Endothelial cell of umbilical vein (primary cell): ENCODE data around the gene MAPK8.

Source experiments
- EZH2 ChIP-seq: IDR thresholded peaks from 2 replicates; pipeline ENCODE4 v1.6.1; 2012; ENCODE audit warnings: borderline replicate concordance, low read depth, mild to moderate bottlenecking, moderate library complexity, low read length, inconsistent platforms; ENCODE audit not compliant: severe bottlenecking
- FOS ChIP-seq: IDR thresholded peaks from 2 replicates; pipeline ENCODE4 v1.6.1; 2011; ENCODE audit warnings: mild to moderate bottlenecking, low read length, moderate library complexity, borderline replicate concordance; ENCODE audit not compliant: insufficient read depth
- GATA2 ChIP-seq: IDR thresholded peaks from 2 replicates; pipeline ENCODE4 v1.7.0; 2011; ENCODE audit warnings: low read depth, mild to moderate bottlenecking, moderate library complexity, mixed read lengths, low read length; ENCODE audit not compliant: insufficient read length, insufficient read depth
- JUN ChIP-seq: IDR thresholded peaks from 2 replicates; pipeline ENCODE4 v1.6.1; 2011; ENCODE audit warnings: borderline replicate concordance, low read depth; ENCODE audit not compliant: insufficient read length, insufficient read depth
- MYC ChIP-seq: IDR thresholded peaks from one replicate; pipeline ENCODE4 v1.6.1; 2011; ENCODE audit warnings: mild to moderate bottlenecking, low read depth, low read length
- POLR2A ChIP-seq: IDR thresholded peaks from 2 replicates; pipeline ENCODE4 v1.6.1; 2012; ENCODE audit warnings: low read depth, mild to moderate bottlenecking, control low read depth, low read length
- POLR2AphosphoS5 ChIP-seq: IDR thresholded peaks from 2 replicates; pipeline ENCODE4 v1.6.1; 2012; ENCODE audit warnings: low read depth, mild to moderate bottlenecking, control low read depth, low read length, moderate library complexity; ENCODE audit not compliant: insufficient read depth
- TF ChIP-seq, protein P1 (sequence below), 2 donors: IDR thresholded peaks; 1 replicate in 1 of 2; 2 replicates in 1 of 2; pipeline ENCODE4 v1.5.1; 2011; ENCODE audit warnings: low read length in 2 of 2, mild to moderate bottlenecking in 2 of 2, moderate library complexity in 2 of 2, control low read depth in 1 of 2, inconsistent platforms in 1 of 2, low read depth in 1 of 2; ENCODE audit not compliant: insufficient read depth in 1 of 2; ENCODE audit errors: extremely low read depth in 1 of 2
- TF ChIP-seq, protein P2 (sequence below): IDR thresholded peaks from 2 replicates; pipeline ENCODE4 v1.6.1; 2011; ENCODE audit not compliant: insufficient read depth, insufficient read length

DNA sequence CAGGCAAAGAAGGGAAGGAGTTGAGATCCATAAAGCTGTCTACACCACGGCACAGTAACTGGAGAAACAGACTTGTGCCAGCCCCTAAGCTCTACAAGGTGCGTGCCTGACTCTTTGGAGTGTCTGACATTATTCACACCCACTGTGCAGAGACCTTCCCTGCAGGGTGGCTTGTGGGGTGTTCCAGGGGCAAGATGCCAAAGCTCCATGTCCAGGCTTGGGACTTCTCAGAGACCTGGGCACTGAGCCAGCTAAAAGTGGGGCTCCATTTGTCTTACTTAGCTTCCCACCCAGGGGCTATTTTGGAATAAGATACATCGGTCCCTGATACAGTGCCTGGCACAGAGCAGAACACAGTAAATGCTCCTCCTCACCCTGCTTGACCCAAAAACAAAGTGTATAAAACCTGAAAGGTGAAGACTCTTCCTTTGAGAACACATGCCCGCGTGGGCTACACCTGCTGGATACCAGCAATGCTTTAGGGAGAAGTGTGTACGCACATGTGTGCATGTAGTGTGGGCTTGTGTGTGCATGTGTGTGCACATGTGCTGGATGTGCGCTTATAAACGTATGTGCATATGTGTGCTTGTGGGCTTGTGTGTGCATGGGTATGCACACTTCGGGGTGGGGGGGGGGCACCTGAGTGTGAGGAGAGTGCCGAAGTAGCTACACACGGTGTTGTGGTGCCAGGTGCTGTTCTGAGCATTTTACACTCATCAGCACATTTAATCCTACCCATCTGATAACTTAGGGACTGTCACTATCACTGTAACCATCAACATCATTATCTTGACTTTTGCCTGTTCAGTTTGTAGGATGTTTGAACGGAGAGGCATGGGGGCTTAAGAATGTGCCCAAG lies 155.4 kb downstream of the MAPK8 start:
- TF ChIP-seq MYC (no peak), POLR2AphosphoS5 (no peak), POLR2A (no peak), EZH2 (no peak), GATA2 (no peak), JUN (no peak), FOS (no peak)
- TF ChIP-seq, protein P1, sequence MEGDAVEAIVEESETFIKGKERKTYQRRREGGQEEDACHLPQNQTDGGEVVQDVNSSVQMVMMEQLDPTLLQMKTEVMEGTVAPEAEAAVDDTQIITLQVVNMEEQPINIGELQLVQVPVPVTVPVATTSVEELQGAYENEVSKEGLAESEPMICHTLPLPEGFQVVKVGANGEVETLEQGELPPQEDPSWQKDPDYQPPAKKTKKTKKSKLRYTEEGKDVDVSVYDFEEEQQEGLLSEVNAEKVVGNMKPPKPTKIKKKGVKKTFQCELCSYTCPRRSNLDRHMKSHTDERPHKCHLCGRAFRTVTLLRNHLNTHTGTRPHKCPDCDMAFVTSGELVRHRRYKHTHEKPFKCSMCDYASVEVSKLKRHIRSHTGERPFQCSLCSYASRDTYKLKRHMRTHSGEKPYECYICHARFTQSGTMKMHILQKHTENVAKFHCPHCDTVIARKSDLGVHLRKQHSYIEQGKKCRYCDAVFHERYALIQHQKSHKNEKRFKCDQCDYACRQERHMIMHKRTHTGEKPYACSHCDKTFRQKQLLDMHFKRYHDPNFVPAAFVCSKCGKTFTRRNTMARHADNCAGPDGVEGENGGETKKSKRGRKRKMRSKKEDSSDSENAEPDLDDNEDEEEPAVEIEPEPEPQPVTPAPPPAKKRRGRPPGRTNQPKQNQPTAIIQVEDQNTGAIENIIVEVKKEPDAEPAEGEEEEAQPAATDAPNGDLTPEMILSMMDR (IDR thresholded peaks at IDR 0.05; ENCODE audit: extremely low read depth in 1 of 2, insufficient read depth in 1 of 2, low read depth in 1 of 2, low read length in 2 of 2): no peak
- TF ChIP-seq, protein P2, sequence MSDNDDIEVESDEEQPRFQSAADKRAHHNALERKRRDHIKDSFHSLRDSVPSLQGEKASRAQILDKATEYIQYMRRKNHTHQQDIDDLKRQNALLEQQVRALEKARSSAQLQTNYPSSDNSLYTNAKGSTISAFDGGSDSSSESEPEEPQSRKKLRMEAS: peak; percentile 23
